Heart left ventricle (tissue), 16 donors: ENCODE data around the gene CDV3. TPM values are rescaled to one million over a fixed set of nuclear protein-coding genes. Genes with fewer than 3 reads are reported as not detected.

Source experiments
- ATAC-seq, 4 donors: fragments of 200-7000 bp; cut with Tn5 transposase; one replicate each; pipeline ENCODE4 v1.9.1; 2020 to 2022; ENCODE audit warnings: moderate library complexity in 4 of 4, mild to moderate bottlenecking in 3 of 4, moderate number of reproducible peaks in 1 of 4
- DNase-seq, 5 donors: peaks; one replicate each; pipeline ENCODE4 v3.0.0-alpha.2; 2020
- H3K27ac ChIP-seq, 12 donors: fragments of 200-600 bp; sonication (generic) in 4 of 12; one replicate each; pipeline versions ENCODE4 v1.5.0 to v1.8.0; 2016 to 2022; ENCODE audit warnings: mild to moderate bottlenecking in 2 of 12
- H3K27me3 ChIP-seq, 9 donors: fragments of 200-600 bp; sonication (generic) in 2 of 9; one replicate each; pipeline versions ENCODE4 v1.5.1 to v1.8.0; 2016 to 2022; ENCODE audit warnings: mild to moderate bottlenecking in 3 of 9
- H3K36me3 ChIP-seq, 9 donors: fragments of 200-600 bp; sonication (generic) in 2 of 9; one replicate each; pipeline versions ENCODE4 v1.5.0 to v1.8.0; 2018 to 2022; ENCODE audit warnings: mild to moderate bottlenecking in 2 of 9
- H3K4me1 ChIP-seq, 12 donors: fragments of 200-600 bp; sonication (generic) in 4 of 12; one replicate each; pipeline versions ENCODE4 v1.5.0 to v1.8.0; 2016 to 2022; ENCODE audit warnings: mild to moderate bottlenecking in 3 of 12
- H3K4me3 ChIP-seq, 12 donors: fragments of 200-600 bp; sonication (generic) in 4 of 12; one replicate each; pipeline versions ENCODE4 v1.5.0 to v1.8.0; 2017 to 2022; ENCODE audit warnings: mild to moderate bottlenecking in 9 of 12, moderate library complexity in 4 of 12
- H3K9me3 ChIP-seq, 12 donors: fragments of 200-600 bp; sonication (generic) in 4 of 12; one replicate each; pipeline versions ENCODE4 v1.5.0 to v1.8.0; 2016 to 2022; ENCODE audit warnings: mild to moderate bottlenecking in 1 of 12
- CTCF ChIP-seq, 12 donors: fragments of 200-600 bp; sonication (generic) in 4 of 12; IDR thresholded peaks; one replicate each; pipeline versions ENCODE4 v1.5.0 to v1.8.0; 2018 to 2022; ENCODE audit warnings: antibody characterized with exemption in 12 of 12, mild to moderate bottlenecking in 5 of 12
- POLR2A ChIP-seq, 2 donors: fragments of 450-650 bp; IDR thresholded peaks; one replicate each; pipeline ENCODE4 v1.6.1; 2017; ENCODE audit warnings: antibody characterized with exemption in 2 of 2, mild to moderate bottlenecking in 2 of 2, moderate library complexity in 2 of 2
- WGBS, 4 donors: extraction: QIAGEN DNeasy Blood & Tissue Kit in 2 of 4; methylation state at CpG; one replicate each; pipeline versions ENCODE4 v1.1.5 to v1.1.7; 2013 to 2018; 5-methylcytosine and 5-hydroxymethylcytosine counted together
- intact Hi-C, 10 donors: fragments of 100-400 bp; cut with DNase I; formaldehyde crosslinking; loops; one replicate each; pipeline versions ENCODE4 v1.11.1 to v1.14.2; 2022
- polyA plus RNA-seq, 2 donors: library from polyadenylated mRNA; stranded (reverse); fragments of 200-250 nt; gene quantifications; one replicate each; pipeline ENCODE4 v1.2.3, GENCODE V29; 2013
- total RNA-seq, 9 donors: library from RNA; depleted of rRNA in 2 of 9; stranded (reverse); fragments of >200 nt in 2 of 9; fragmentation: NEBNext Ultra II Directional in 3 of 9; extraction: Animal tissue kit (Norgen Biotek cat#: 25700) in 3 of 9; gene quantifications; one replicate each; pipeline versions ENCODE4 v1.1.0 to v1.2.4, GENCODE V29; 2016 to 2023
- donor health status: ischemic (EF 13 %, LVEDD 7.1; RV severe dilation, severe dysfunction).
- donor health status: healthy with polysubstance abuse.
- donor health status: DM: no; HTN: yes; CAD: no.
- donor health status: DM: no; HTN: no; CAD: no.
- donor health status: ischemic (EF 25% LVEDD 6.9; RV normal size, moderate dysfunction).
- donor health status: ischemic (EF 25% LVEDD 5.7; RV mildly dilated, moderate dysfunction).
- donor health status: healthy.
- donor health status: DM: yes; HTN: yes; CAD: no.
- donor health status: ischemic (EF 35%, LVEDD 5.7; RV mildly dilated, moderate dysfunction).
- donor health status: nonischemic (EF 11% LVEDD 7.7; RV severe dilation, severe dysfunction).
- donor health status: DM: yes; HTN: yes; CAD: no.
- donor health status: PGD.
- donor health status: ischemic (EF 29% LVEDD 5.4; RV normal size, mild dysfunction).
- donor health status: nonischemic (EF 23%, LVEDD 6.1; RV moderate dilation, normal function).

CDV3 gene
- total and polyA plus RNA-seq, 11 donors: 30.5 to 221 (median 160) TPM

DNA sequence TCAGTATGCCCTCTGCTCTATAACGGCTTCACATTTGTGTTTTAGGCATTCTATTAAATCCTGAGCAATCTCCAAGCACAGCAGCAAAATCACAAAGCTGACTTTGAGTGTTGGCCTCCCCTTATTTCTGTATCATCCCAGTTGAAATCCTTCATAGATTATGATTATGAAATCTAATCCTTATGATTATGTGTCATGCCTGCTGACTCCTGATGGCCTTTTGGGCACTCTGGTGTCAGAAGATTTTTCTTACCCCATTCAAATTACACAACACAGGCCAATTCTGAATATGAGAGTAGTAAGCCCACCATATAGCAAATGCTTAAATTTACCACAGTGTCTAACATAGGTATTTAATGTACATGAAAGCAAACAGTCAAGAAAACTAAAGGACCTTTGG lies 34.3 kb downstream of the CDV3 start:
- TF ChIP-seq CTCF (IDR thresholded peaks at IDR 0.05): no peak
- no peak for TF ChIP-seq POLR2A (IDR thresholded peaks at IDR 0.05)
- no peak for DNase-seq

GRCh38 chr3:133608388-133608787 lies 34.9 kb downstream of the CDV3 start:
- H3K27me3 ChIP-seq: no peaks in the 10 kb centered on the region
- WGBS, 4 donors: 58 to 73% (median 69%) methylated on average over 2 of the region's 2 CpGs
- intact Hi-C loops: no loop called here
- no peak overlapping the region for H3K4me3 ChIP-seq
- ATAC-seq (no peak), DNase-seq (no peak)
- peaks cover 0 to 82% (median 65%) of the 10 kb centered on the region in 9 donors for H3K36me3 ChIP-seq
- TF ChIP-seq CTCF (IDR thresholded peaks at IDR 0.05): no peak
- no peak for TF ChIP-seq POLR2A (IDR thresholded peaks at IDR 0.05)
- no peaks in the 10 kb centered on the region for H3K9me3 ChIP-seq
- H3K27ac ChIP-seq: no peak overlapping the region
- H3K4me1 ChIP-seq: no peaks in the 10 kb centered on the region

More for the DNA sequence above, 34.3 kb downstream of the CDV3 start:
- intact Hi-C loops: no loop called here
- H3K27ac ChIP-seq: no peak overlapping the region
- no peaks in the 10 kb centered on the region for H3K4me1 ChIP-seq
- H3K4me3 ChIP-seq: no peak overlapping the region
- no peak for ATAC-seq
- WGBS, 4 donors: 94 to 100% (median 97%) methylated on average over 1 of the region's 1 CpG
- H3K27me3 ChIP-seq: no peaks in the 10 kb centered on the region
- no peaks in the 10 kb centered on the region for H3K9me3 ChIP-seq
- H3K36me3 ChIP-seq: peaks cover 0 to 77% (median 64%) of the 10 kb centered on the region in 9 donors

GRCh38 chr3:133610031-133610430 lies 36.5 kb downstream of the CDV3 start:
- Histone ChIP-seq H3K27ac (no peak overlapping the region), H3K27me3 (no peaks in the 10 kb centered on the region), H3K4me3 (no peak overlapping the region), H3K4me1 (no peaks in the 10 kb centered on the region), H3K36me3 (peaks cover 0 to 95% (median 69%) of the 10 kb centered on the region in 9 donors), H3K9me3 (no peaks in the 10 kb centered on the region)
- TF ChIP-seq CTCF (IDR thresholded peaks at IDR 0.05): no peak
- no peak for TF ChIP-seq POLR2A (IDR thresholded peaks at IDR 0.05)
- no peak for DNase-seq
- intact Hi-C loops: no loop called here
- ATAC-seq: no peak

DNA sequence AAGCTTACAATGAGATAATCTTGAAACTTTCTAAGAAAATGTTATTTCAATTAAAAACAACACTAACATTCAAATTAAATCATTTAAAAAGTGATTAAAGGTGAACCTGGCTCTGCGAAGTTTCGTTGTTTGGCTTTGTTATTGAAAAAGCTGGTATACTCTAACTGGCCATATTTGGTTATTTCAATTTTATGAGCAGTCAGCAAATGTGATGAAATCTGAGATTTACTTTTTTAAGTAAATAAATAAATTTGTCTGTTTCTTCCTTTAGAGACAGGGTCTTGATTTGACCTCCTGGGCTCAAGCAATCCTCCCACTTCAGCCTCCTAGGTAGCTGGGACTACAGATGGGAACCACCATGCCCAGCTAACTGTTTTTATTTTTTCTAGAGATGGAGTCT lies 38.0 kb downstream of the CDV3 start:
- Histone ChIP-seq H3K27me3 (no peaks in the 10 kb centered on the region), H3K9me3 (no peaks in the 10 kb centered on the region), H3K27ac (no peak overlapping the region), H3K4me1 (no peaks in the 10 kb centered on the region), H3K4me3 (no peak overlapping the region), H3K36me3 (peaks cover 0 to 97% (median 82%) of the 10 kb centered on the region in 9 donors)
- intact Hi-C loops: no loop called here
- ATAC-seq: no peak
- 94 to 99% (median 98%) methylated on average over 2 of the region's 2 CpGs for WGBS, 4 donors
- TF ChIP-seq CTCF (IDR thresholded peaks at IDR 0.05): no peak
- no peak for TF ChIP-seq POLR2A (IDR thresholded peaks at IDR 0.05)
- no peak for DNase-seq
